Esophagus squamous epithelium (tissue), 4 donors: ENCODE results near the gene MYO5A.

Experiments used
- CTCF ChIP-seq, 6 experiments: fragments of 450-650 bp in 4 of 6; fragments of 200-600 bp in 2 of 6; sonication (generic) in 2 of 6; IDR thresholded peaks; one replicate each; pipeline ENCODE4 v1.5.1; 2016 to 2019; ENCODE audit warnings: antibody characterized with exemption in 6 of 6, mild to moderate bottlenecking in 4 of 6, moderate library complexity in 4 of 6
- POLR2A ChIP-seq, 4 donors: fragments of 450-650 bp; IDR thresholded peaks; one replicate each; pipeline ENCODE4 v1.6.1; 2017; ENCODE audit warnings: antibody characterized with exemption in 4 of 4, mild to moderate bottlenecking in 4 of 4, moderate library complexity in 3 of 4

- TF ChIP-seq CTCF (IDR thresholded peaks at IDR 0.05) (no peak), POLR2A (IDR thresholded peaks at IDR 0.05) (no peak)
Observed at GRCh38 chr15:52258461-52258860, 270.2 kb downstream of the MYO5A start.
